Ishikawa (cell line): Measurements from ENCODE around the gene ITGB1.

ENCODE experiments used
- CEBPB ChIP-seq: IDR thresholded peaks from 2 replicates; pipeline ENCODE4 v1.6.1; 2012
- CREB1 ChIP-seq: IDR thresholded peaks from 2 replicates; pipeline ENCODE4 v1.6.1; 2012; ENCODE audit warnings: low read depth
- EGR1 ChIP-seq: IDR thresholded peaks from 2 replicates; pipeline ENCODE4 v1.6.1; 2012
- EP300 ChIP-seq: IDR thresholded peaks from 2 replicates; pipeline ENCODE4 v1.6.1; 2012; ENCODE audit warnings: borderline replicate concordance
- FOXM1 ChIP-seq: IDR thresholded peaks from 2 replicates; pipeline ENCODE4 v1.6.1; 2012; ENCODE audit warnings: low read depth, borderline replicate concordance
- MAX ChIP-seq: IDR thresholded peaks from 2 replicates; pipeline ENCODE4 v1.6.1; 2012
- NFIC ChIP-seq: IDR thresholded peaks from 2 replicates; pipeline ENCODE4 v1.6.1; 2012
- RAD21 ChIP-seq: IDR thresholded peaks from 2 replicates; pipeline ENCODE4 v1.6.1; 2012; ENCODE audit warnings: low read depth
- REST ChIP-seq: IDR thresholded peaks from 2 replicates; pipeline ENCODE4 v1.6.1; 2012; ENCODE audit warnings: low read depth, mild to moderate bottlenecking
- TAF1 ChIP-seq: IDR thresholded peaks from 2 replicates; pipeline ENCODE4 v1.6.1; 2012; ENCODE audit warnings: low read depth, mild to moderate bottlenecking
- TCF12 ChIP-seq: IDR thresholded peaks from 2 replicates; pipeline ENCODE4 v1.6.1; 2012; ENCODE audit warnings: low read depth
- TEAD4 ChIP-seq: IDR thresholded peaks from 2 replicates; pipeline ENCODE4 v1.6.1; 2012
- YY1 ChIP-seq: IDR thresholded peaks from 2 replicates; pipeline ENCODE4 v1.6.1; 2012; ENCODE audit warnings: low read depth
- ZBTB7A ChIP-seq: IDR thresholded peaks from 2 replicates; pipeline ENCODE4 v1.6.1; 2012; ENCODE audit warnings: low read depth
- TF ChIP-seq, protein P1 (sequence below): IDR thresholded peaks from 2 replicates; pipeline ENCODE4 v1.6.1; 2012

The ITGB1 gene

DNA sequence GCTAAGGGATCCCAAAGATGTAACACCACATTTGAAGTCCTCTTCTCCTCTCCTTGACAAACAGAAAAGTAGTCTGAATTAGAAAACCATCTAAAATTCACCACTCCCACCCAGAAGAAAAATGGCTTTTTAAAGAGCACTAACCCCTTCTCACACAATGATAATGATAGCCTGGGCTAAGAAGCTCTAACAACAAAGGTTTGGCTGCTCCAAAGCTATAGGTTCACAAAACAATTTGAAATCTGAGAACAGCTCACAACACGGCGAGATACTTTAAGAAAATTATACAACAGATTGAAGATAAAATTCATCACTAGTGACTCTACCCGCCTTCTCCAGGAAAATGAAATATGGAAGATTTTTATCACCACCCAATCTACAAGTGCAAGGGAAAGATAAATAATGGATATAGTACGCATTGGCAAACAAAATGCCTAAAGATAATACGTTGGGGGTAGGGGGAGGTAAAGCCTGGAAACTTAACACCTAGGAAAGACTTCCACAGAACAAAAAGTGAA lies 7.4 kb downstream of the ITGB1 start:
- TF ChIP-seq NFIC (no peak), YY1 (no peak), RAD21 (no peak), TEAD4 (no peak), EGR1 (no peak), CEBPB (no peak), REST (no peak), ZBTB7A (no peak), MAX (no peak), TAF1 (no peak), FOXM1 (no peak), EP300 (no peak), CREB1 (no peak), TCF12 (no peak)
- TF ChIP-seq, protein P1, sequence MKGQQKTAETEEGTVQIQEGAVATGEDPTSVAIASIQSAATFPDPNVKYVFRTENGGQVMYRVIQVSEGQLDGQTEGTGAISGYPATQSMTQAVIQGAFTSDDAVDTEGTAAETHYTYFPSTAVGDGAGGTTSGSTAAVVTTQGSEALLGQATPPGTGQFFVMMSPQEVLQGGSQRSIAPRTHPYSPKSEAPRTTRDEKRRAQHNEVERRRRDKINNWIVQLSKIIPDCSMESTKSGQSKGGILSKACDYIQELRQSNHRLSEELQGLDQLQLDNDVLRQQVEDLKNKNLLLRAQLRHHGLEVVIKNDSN = no peak

- TF ChIP-seq EP300 = no peak
- TF ChIP-seq TCF12 = no peak
- TF ChIP-seq RAD21 = no peak
- TF ChIP-seq CEBPB = no peak
- TF ChIP-seq YY1 = no peak
- TF ChIP-seq EGR1 = no peak
- TF ChIP-seq FOXM1 = no peak
- no peak for TF ChIP-seq ZBTB7A
- TF ChIP-seq, protein P1 = no peak
- TF ChIP-seq TEAD4 = no peak
- TF ChIP-seq REST = no peak
- no peak for TF ChIP-seq NFIC
- TF ChIP-seq TAF1 = no peak
- TF ChIP-seq CREB1 = no peak
- TF ChIP-seq MAX = no peak
Observed at GRCh38 chr10:32949221-32949678, 8.8 kb downstream of the ITGB1 start.

DNA sequence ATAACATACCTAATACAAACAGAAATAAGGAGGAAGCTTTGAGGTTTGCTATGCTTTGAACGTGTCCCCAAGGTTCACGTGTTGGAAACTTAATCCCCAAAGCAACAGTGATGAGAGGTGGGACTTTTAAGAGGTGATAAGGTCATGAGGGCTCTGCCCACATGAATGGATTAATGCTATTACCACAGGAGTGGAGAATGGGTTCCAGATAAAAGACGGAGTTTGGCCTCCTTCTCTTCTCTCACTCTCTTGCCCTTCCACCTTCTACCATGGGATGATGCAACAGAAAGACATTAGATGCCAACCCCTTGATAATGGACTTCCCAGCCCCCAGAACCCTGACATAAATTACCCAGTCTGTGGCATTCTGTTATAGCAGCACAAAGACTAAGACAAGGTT lies 9.6 kb downstream of the ITGB1 start:
- TF ChIP-seq TAF1 (no peak), YY1 (no peak), MAX (no peak), CEBPB (0 out of 2 replicates have a peak, but pooled peaks have one; percentile 18)

DNA sequence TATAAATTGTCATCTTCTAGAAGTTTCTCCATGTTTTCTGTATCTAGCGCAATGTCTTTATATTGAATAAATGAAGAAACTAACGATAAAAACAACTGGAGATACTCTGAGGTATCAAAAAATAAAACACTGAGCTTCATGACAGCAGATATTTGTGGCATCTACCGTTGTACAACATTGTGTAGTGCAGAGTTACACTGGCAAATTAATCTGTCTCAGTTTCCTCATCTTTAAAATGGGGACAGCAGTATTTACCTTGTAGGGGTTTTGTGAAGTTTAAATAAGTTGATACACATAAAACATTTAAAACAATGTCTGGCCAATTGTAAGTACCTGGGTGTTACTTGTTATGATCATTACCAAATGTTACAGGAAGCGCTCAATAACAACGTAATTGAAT lies 10.4 kb downstream of the ITGB1 start:
- TF ChIP-seq TAF1 = no peak
- TF ChIP-seq FOXM1 = no peak
- no peak for TF ChIP-seq TEAD4

- TF ChIP-seq TAF1 (no peak), NFIC (no peak)
Observed at GRCh38 chr10:32946108-32946507, 11.9 kb downstream of the ITGB1 start.

DNA sequence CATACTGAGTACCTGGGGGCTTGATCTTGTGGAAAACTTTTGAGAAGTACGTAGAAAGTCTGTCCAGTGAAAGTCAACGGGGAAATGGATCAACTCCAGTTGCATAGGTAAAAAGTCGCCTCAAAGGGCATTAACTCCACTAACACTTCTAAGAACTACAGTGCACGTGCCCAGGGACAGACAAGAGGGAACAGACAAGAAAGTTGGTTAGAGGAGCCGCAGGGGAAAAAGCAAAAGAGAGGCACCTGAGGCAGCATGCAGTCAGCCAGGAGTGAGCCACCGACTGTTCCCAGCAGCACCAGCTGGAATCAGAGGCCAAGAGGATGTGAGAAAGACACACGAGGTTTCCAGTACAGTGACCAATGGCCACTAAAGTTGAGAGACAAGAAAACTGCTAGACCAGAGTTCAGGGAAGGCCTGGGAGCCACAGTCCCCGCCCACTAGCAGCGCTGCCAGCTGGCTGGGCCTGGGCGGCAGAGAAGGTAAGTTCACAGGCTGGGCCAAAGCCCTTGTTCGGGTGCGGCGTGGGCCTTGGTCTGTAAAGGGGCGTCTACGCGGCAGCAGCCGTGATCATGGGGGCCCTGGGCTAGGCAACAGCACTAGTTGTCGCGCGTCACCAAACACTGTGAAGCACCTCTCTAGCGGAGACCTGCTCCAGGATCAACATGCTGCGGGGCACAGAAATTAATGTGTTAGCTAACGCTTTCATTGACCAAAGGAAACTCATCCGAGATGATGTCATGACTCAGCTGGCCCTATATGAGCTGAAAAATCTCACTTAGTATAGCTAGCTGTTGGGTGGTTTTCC lies 14.0 kb downstream of the ITGB1 start:
- TF ChIP-seq TAF1 (no peak), TEAD4 (no peak), MAX (no peak), ZBTB7A (no peak), CREB1 (no peak), FOXM1 (no peak), EGR1 (no peak), YY1 (no peak), NFIC (no peak), REST (no peak), RAD21 (no peak), CEBPB (no peak)
- TF ChIP-seq, protein P1 = no peak
